Fibroblast of the aortic adventitia (primary cell): Measurements from ENCODE around the gene CCPG1. TPM values are rescaled to one million over a fixed set of nuclear protein-coding genes. Genes with fewer than 3 reads are reported as not detected.
"Not testable (repeated sequence)": the region's sequence is repeated elsewhere in the genome, so short reads cannot be mapped to it uniquely, and the experiment has no call there.

Experiments
- DNase-seq: peaks from one replicate; pipeline ENCODE4 v3.0.0-alpha.2; 2010; ENCODE audit warnings: low read depth
- H3K4me3 ChIP-seq: 2 replicates; pipeline ENCODE4 v1.5.1; 2011; ENCODE audit warnings: low read depth, mild to moderate bottlenecking, control low read depth, low read length, moderate library complexity
- total RNA-seq: library from RNA; depleted of rRNA; stranded (reverse); fragments of >200 nt; gene quantifications from 2 replicates; pipeline ENCODE4 v1.2.3, GENCODE V29; 2012; ENCODE audit warnings: low replicate concordance
- TF ChIP-seq, protein P1 (sequence below): IDR thresholded peaks from 2 replicates; pipeline ENCODE4 v1.5.1; 2011; ENCODE audit warnings: mild to moderate bottlenecking, low read length, control low read depth, inconsistent platforms; ENCODE audit not compliant: insufficient read depth

The CCPG1 gene
- total RNA-seq, 1 donor, result 160 TPM

DNA sequence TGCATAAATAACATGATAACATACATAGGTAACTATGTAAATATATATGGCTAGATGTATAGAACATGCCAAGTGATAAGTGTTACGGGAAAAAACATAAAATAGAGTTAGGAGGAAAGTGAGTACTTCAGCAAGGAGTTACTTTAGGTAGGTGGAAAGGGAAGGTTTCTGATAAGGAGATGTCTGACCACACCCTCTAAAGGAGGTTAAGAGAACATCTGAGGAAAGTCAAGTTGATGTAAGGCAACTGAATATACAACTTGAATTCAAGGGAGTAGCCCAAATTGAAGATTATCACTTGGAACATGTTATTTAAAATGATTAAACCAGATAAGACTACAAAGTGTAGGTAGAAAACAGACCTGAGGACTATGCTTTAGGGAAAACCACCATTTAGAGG lies 13.9 kb upstream of the CCPG1 start:
- TF ChIP-seq, protein P1, sequence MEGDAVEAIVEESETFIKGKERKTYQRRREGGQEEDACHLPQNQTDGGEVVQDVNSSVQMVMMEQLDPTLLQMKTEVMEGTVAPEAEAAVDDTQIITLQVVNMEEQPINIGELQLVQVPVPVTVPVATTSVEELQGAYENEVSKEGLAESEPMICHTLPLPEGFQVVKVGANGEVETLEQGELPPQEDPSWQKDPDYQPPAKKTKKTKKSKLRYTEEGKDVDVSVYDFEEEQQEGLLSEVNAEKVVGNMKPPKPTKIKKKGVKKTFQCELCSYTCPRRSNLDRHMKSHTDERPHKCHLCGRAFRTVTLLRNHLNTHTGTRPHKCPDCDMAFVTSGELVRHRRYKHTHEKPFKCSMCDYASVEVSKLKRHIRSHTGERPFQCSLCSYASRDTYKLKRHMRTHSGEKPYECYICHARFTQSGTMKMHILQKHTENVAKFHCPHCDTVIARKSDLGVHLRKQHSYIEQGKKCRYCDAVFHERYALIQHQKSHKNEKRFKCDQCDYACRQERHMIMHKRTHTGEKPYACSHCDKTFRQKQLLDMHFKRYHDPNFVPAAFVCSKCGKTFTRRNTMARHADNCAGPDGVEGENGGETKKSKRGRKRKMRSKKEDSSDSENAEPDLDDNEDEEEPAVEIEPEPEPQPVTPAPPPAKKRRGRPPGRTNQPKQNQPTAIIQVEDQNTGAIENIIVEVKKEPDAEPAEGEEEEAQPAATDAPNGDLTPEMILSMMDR, result no peak
- no peak for DNase-seq
- H3K4me3 ChIP-seq, result no peak overlapping the region

DNA sequence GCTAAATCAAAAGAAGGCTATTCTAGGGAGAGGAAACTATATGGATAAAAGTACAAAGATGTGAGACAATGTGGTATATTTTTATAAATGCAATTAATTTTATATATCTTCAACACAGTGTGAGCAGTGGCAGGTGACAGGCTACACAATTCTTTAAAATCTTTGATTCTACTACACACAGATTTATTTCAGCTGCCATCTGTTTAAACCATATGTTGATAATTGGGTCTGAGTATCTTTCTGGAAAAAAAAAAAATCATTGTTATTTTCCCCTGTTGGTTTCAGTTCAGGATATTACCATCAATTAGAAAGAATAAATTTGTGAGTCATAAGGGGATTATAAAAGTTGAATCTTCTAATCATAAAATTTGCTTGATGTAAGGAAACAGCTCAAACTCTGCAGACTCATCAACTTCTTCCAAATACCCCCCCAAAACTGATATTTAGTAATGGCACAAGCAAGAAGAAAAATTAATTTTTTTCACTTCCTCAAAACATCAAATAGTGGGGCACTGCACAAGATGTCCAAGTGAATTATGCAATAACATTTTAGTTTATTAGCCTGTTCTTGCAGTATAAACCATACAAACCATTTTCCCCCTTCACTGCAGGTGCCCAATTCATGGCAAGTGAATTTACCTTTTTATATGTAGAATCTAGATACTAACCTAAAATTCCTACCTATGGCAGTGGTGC lies 12.2 kb upstream of the CCPG1 start:
- no peak for DNase-seq
- TF ChIP-seq, protein P1, result no peak
- H3K4me3 ChIP-seq, result no peak overlapping the region

DNA sequence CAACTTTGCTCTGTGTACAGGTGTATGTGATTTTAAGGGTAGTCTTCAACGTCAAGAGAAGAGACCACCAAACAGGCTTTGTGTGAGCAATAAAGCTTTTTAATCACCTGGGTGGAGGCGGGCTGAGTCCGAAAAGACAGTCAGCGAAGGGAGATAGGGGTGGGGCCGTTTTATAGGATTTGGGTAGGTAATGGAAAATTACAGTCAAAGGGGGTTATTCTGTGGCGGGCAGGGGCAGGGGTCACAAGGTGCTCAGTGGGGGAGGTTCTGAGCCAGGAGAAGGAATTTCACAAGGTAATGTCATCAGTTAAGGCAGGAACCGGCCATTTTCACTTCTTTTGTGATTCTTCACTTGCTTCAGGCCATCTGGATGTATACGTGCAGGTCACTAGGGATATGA lies 9.5 kb upstream of the CCPG1 start:
- H3K4me3 ChIP-seq, DNase-seq: not testable (repeated sequence)

DNA sequence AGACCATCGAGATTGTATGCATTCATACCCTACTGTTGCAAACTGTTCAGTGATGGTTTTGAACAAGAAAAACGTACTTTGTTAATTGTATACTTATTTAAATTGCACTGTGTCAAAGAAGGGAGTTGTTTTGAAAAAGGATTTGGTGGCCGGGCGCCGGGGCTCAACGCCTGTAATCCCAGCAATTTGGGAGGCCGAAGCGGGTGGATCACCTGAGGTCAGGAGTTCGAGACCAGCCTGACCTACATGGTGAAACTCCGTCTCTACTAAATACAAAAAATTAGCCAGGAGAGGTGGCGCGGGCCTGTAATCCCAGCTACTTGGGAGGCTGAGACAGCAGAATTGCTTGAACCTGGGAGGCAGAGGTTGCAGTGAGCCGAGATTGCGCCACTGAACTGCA lies 817 bp upstream of the CCPG1 start:
- DNase-seq, result not testable (repeated sequence)
- H3K4me3 ChIP-seq, result peak overlapping the region; percentile 78

GRCh38 chr15:55407498-55408011 lies 604 bp downstream of the CCPG1 start:
- peak; percentile 50 for DNase-seq
- TF ChIP-seq, protein P1, result no peak
- H3K4me3 ChIP-seq, result peak overlapping the region; percentile 78

DNA sequence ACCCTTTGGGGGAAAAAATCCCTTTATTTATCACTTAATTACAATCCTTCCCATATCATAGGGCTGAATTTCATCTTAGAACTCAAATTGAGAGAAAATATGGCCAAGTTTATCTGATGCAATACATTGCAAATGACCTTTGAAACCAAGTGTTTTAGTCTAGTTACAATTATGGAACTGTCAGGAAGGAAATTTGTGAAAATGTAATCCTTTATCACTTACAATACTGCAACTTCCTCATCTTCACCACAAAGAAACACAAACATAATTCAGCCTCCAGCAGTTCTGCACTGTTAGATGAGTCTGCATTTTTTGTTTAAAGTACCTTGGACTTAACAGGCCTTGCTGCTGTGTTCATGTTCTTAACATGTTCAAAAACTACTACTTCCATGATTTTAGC lies 4.6 kb downstream of the CCPG1 start:
- no peak overlapping the region for H3K4me3 ChIP-seq
- TF ChIP-seq, protein P1, result no peak
- peak; percentile 85 for DNase-seq

GRCh38 chr15:55402707-55403106 lies 5.5 kb downstream of the CCPG1 start:
- peak; percentile 79 for DNase-seq
- H3K4me3 ChIP-seq, result no peak overlapping the region
- TF ChIP-seq, protein P1, result no peak

DNA sequence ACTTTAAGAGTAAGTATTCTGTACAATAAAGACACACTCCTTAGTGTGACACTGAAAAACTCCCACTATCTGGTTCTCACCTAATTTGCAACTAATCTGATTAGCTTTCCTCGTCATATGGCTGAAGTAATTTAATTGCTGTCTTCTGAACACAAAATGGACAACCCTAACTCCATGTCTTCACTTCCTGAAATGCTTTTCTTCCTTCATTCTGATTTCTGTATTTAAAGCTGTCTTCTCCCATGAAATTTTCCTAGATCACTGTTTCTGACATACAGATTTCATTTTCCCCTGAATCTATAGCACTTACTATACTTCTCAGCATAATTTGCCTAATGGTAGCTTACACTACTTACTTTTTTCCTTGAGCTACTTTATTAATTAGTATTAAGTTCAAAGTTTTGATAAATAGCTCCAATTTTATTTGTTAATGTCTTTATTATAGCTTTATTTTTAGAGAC lies 6.3 kb downstream of the CCPG1 start:
- no peak overlapping the region for H3K4me3 ChIP-seq
- DNase-seq, result no peak
- TF ChIP-seq, protein P1, result no peak

DNA sequence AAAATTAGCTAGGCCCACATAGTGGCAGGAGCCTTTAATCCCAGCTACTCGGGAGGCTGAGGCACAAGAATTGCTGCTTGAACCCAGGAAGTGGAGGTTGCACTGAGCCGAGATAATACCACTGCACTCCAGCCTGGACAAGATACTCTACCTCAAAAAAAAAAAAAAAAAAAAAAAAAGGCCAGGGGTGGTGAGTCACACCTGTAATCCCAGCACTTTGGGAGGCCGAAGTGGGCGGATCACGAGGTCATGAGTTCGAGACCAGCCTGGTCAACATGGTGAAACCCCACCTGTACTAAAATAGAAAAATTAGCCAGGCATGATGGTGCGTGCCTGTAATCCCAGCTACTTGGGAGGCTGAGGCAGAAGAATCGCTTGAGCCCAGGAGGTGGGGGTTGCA lies 8.1 kb downstream of the CCPG1 start:
- H3K4me3 ChIP-seq, DNase-seq: not testable (repeated sequence)
